ENCODE data around the gene ALG10.
"Not testable (repeated sequence)": the region's sequence is repeated elsewhere in the genome, so short reads cannot be mapped to it uniquely, and the experiment has no call there.

The ALG10 gene

GRCh38 chr12:34022079-34022830 is at the start of gene ALG10:
ALG10 (plus strand) TSS chr12:34022496; CDS start chr12:34022600, 104 bp downstream.
- DNase-seq, result peak; percentile 87

- not testable (repeated sequence) for DNase-seq
Observed at GRCh38 chr12:33972884-33973283, 49.4 kb upstream of the ALG10 start.

GRCh38 chr12:33977887-33978286 is 44.4 kb upstream of the ALG10 start:
- no peak for DNase-seq

GRCh38 chr12:33988197-33988805 is 34.0 kb upstream of the ALG10 start:
- no peak for DNase-seq

GRCh38 chr12:33988913-33989312 is 33.4 kb upstream of the ALG10 start:
- DNase-seq, result no peak

GRCh38 chr12:33994857-33995808 is 27.2 kb upstream of the ALG10 start:
- no peak for DNase-seq

- not testable (repeated sequence) for DNase-seq
Observed at GRCh38 chr12:34008835-34009234, 13.5 kb upstream of the ALG10 start.

- DNase-seq, result no peak
Observed at GRCh38 chr12:34016361-34016760, 5.9 kb upstream of the ALG10 start.

GRCh38 chr12:34021071-34021470 is 1.2 kb upstream of the ALG10 start:
- DNase-seq, result no peak

- DNase-seq, result not testable (repeated sequence)
Observed at GRCh38 chr12:34027661-34028060, 5.4 kb downstream of the ALG10 start.

GRCh38 chr12:34030591-34030990 is 8.3 kb downstream of the ALG10 start:
- DNase-seq, result no peak

GRCh38 chr12:34033628-34034296 is 11.5 kb downstream of the ALG10 start:
- DNase-seq, result peak; percentile 12

- not testable (repeated sequence) for DNase-seq
Observed at GRCh38 chr12:34038357-34038756, 16.1 kb downstream of the ALG10 start.

GRCh38 chr12:34046570-34046969 is 24.3 kb downstream of the ALG10 start:
- DNase-seq, result no peak

- DNase-seq, result not testable (repeated sequence)
Observed at GRCh38 chr12:34047855-34048254, 25.6 kb downstream of the ALG10 start.

- no peak for DNase-seq
Observed at GRCh38 chr12:34048714-34049113, 26.4 kb downstream of the ALG10 start.

GRCh38 chr12:34051486-34051885 is 29.2 kb downstream of the ALG10 start:
- DNase-seq, result no peak

GRCh38 chr12:34054938-34055337 is 32.6 kb downstream of the ALG10 start:
- DNase-seq, result no peak
